ENCODE data around the gene STK11.

The STK11 gene

DNA sequence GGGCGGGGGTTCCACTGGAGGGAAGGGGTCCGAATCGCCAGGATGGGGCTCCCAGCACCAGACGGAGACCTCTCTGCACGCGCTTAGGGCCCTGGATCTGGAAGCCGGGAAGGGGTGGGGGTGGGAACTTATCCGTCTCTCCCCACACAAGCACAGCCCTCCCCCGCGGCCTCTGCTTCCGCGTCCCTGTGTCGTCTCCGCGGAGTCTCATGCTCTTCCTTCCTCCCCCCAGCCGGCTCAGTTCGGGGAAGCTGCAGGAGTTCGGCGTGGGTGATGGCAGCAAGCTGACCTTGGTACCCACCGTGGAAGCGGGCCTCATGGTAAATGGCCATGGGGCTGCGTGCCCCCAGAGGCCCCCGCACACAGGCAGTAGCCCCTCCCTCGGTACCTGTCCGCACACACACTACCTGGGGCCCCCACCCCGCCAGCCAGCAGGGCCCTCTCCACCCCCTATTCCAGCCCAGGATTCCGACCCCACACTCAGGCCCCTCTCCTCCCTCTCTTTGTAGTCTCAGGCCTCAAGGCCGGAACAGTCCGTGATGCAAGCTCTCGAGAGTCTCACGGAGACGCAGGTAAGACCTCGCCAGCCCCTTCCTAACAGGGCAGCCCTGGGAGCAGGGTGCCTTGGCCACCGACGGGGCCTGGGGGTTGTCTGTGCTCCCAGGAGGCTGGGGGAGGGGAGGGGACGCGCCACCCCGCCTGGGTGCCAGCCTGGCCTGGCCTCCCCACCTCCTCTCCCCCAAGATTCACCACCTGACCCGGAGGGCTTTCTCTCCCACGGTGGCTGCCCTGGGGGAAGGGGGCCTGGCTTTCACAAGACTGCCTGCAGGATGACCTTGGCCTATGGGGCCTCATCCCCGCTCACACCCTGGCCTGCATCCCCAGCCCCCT is 46.0 kb downstream of the STK11 start:
- peak; percentile 76 for DNase-seq

DNA sequence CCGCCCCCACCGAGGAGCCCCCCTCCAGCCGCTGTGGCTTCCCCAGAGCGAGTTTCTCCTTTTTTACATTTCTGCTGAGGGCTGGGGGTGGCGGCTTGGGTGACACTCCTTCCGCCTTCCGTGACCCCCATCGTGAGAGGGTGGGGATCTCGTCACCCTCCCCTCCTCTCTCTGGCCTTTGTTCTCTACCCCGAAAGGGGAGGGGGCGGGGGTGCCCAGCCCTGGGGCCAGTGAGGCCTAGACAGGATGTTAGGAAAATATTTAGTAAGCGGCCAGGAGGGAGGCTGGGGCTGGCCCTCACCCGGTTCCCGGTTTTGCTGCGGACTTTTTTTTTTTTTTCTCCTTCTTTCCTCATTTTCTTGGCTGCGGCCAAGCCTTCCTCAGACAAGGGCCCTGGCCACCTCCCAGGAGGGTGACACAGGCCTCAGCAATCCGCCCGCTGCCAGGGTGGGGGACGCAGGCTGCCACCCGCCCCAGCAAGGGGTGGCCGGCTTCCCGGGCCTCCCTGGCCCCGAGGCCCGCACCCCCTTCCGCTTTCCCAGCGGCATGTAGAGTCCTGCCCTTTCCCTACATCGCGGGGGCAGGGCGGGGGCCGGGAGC is 46.7 kb downstream of the STK11 start:
- DNase-seq: peak; percentile 65

DNA sequence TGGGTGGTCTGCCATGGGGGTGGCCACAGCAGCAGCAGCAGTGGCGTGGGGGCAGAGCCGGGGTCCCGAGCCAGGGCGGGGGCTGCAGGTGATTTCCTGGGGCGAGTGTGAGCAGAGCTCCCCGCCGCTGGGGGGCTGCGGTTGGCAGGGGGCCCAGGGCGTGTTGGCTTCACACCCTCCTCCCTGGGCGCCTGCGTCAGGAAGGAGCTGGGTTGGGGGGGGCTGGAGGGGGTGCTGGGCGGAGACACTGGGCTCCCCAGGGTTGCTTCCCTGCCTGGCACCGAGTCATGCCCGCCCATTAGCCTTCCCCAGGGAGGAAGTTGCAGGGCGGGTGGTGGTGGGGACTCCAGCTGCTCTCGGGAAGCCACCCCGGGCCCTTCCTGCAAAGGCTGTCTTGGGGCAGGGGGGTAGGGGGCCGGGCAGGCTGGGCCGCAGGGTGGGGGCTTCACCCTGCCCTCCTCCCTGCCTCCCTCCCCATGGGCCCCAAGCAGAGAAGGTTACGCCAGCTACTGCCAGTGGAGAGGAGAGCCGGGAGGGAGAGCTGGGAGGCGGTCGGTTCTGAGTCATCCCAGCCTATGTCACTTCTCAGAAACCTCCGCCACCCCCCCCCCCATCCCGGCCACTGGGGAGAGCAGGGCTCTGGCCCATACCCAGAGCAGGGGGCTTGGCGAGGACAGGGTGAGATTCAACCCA is 47.4 kb downstream of the STK11 start:
- peak; percentile 90 for DNase-seq

DNA sequence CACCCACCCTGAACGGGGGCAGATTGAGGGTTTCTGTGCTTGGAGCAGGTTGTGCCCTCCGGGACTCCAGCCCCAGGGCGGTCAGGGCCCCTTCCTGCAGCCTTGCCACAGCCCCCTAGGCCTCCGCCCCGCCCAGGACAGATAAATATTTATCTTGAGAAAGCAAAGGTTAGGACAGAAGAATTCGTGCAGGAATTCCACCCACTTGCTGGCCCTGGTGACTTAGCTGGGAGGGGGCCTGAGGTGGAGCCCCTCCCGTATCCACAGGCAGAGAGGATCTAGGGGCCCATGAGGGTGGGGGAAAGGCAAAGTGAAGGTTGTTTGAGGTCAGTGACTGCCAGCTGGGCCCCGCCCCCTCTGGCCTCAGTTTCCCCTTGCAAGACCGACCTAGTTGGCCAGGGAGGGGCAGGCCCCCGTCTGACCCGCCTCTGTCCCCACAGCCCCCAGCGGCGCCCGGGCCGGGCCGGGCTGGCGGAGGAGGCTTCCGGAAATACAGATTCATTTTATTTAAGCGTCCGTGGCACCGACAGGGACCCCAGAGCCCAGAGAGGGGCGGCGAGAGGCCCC is 48.0 kb downstream of the STK11 start:
- no peak for DNase-seq

DNA sequence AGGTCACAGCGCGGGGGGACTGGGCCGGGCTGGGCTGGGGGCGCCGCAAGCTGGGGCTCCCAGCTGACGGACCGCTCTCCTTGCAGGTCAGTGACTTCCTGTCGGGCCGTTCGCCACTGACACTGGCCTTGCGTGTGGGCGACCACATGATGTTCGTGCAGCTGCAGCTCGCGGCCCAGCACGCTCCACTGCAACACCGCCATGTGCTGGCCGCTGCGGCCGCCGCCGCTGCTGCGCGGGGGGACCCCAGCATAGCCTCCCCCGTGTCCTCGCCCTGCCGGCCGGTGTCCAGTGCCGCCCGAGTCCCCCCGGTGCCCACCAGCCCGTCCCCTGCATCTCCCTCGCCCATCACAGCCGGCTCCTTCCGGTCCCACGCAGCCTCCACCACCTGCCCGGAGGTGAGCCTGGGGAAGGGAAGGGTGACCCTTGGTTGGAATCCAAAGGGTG is 48.5 kb downstream of the STK11 start:
- no peak for DNase-seq

DNA sequence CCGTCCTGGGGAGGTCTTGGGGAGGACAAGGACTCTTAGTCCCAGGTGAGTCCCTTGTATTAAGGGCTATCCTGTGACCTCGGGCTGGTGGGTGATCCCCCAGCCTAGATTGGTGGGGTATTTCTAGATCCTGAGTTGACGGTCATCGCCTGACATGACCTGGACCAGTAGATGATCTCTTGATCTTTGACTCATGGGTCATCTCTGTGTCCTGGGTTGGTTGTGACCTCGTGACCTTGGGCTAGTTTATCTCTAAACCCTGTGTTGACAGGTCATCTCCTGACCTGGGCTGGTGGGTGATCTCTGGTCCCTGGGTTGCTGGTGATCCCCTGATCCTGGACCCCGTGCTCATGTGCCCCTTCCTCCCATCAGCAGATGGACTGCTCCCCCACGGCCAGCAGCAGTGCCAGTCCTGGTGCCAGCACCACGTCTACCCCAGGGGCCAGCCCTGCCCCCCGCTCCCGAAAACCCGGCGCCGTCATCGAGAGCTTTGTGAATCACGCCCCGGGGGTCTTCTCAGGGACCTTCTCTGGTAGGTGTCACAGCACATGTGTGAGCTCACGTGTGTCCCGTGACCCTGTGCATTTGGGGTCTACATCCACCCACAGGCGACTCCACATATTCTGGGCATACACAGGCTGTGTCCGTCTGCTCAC is 49.1 kb downstream of the STK11 start:
- no peak for DNase-seq

DNA sequence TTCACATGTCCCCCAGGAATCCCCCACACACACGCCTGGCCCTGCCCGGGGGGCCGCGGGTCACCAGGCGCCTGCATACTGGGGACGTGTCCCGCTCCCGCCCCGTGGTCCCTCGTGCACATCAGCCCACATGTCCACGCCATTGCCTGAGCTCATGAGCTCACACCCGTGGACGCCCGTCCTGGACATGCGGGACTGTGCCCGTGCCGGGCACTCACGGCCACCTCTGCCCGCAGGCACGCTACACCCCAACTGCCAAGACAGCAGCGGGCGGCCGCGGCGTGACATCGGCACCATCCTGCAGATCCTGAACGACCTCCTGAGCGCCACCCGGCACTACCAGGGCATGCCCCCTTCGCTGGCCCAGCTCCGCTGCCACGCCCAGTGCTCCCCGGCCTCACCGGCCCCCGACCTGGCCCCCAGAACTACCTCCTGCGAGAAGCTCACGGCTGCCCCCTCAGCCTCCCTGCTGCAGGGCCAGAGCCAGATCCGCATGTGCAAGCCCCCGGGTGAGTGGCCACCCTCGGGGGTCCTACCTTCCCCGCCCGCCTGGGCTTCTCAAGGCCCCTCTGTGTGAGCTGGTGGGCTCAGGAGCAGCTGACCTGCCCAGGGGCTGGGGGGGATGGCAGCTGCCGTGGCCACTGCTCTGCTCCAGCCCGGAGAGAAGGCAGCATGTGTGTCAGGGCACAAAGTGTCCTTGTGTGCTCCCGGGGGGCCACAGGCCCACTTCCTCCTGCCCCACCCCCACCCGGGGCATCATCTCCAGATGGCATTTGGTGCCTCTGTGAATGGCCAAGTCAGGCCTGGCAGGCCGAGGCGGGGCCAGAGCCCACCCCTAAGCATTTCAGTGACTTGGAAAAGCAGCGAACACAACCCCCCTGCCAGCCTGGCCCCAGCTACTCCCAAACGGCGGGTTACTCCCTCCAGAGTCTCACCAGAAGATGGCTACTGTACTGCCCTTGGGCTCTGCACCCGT is 49.9 kb downstream of the STK11 start:
- no peak for DNase-seq

DNA sequence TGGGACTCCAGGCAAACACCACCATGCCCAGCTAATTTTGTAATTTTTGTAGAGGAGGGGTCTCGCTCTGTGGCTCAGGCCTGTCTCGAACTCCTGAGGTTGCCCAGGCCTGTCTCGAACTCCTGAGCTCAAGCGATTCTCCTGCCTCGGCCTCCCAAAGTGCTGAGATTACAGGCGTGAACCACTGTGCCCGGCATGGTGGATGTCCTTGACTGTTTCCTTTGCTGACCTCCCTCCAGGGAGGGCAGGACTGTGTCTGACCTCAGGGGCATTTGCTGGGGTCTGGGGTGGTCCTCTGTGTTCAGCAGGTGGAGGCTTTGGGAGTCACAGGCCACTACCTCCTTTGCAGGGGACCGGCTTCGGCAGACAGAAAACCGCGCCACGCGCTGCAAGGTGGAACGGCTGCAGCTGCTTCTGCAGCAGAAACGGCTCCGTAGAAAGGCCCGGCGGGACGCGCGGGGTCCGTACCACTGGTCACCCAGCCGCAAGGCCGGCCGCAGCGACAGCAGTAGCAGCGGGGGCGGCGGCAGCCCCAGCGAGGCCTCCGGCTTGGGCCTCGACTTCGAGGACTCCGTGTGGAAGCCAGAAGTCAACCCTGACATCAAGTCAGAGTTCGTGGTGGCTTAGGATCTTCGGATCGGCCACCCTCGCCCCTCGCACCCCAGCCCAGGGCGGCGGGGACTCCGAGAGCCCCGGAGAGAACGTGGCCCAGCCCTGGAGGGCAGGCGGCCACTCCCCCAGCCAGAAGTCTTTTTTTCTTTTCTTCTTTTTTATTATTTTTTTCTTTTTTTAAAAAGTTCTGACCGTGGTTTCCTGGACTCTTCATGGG is 51.3 kb downstream of the STK11 start:
- no peak for DNase-seq

DNA sequence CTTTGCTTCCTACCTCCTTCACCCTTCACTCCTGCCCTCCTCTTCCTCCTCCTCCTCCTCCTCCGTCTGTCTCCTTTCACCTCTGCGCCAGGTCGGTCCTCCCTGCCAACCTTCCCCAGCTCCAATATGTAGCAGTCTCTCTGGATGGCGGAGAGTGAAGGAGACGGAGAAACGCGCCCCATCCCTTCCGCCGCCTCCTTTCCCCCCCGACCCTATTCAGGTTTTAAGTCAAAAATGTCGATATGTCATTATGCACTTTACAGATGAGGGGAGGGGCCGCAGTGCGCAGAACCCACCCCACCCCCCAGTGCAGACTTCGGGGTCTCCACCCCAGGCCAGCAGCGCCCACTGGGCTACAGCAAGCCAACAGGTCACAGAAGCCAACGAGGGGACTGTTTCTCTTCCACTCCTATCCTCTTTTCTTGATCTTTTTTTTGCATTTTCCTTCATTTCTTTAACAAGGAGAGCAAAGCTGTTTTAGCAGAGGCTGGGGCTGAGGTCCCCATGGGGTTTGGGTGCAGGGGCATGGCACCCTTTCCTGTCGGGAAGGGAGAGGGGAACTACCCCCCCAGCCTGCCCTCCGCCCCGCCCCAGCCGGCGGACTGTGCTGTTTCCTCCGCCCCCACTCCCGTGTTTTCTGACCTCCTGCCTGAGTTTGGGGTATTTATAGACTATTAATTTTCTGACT is 52.0 kb downstream of the STK11 start:
- DNase-seq: no peak

DNA sequence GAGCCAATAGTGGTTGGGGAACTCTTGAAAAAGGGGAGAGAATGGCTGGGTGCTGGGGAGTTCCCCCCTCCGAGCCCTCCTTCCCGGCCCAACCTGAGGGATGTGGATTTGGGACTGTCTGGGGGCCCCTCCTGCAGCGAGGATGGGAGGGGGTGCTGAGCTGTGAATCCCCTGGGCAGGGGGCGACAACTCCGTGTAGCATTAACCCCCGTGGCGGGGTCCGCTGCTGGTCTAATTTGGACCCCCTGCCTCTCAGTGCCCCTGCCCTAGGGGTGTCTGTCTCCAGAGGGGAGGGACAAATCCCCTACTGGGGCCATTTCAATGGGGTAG is 52.5 kb downstream of the STK11 start:
- DNase-seq: no peak

DNA sequence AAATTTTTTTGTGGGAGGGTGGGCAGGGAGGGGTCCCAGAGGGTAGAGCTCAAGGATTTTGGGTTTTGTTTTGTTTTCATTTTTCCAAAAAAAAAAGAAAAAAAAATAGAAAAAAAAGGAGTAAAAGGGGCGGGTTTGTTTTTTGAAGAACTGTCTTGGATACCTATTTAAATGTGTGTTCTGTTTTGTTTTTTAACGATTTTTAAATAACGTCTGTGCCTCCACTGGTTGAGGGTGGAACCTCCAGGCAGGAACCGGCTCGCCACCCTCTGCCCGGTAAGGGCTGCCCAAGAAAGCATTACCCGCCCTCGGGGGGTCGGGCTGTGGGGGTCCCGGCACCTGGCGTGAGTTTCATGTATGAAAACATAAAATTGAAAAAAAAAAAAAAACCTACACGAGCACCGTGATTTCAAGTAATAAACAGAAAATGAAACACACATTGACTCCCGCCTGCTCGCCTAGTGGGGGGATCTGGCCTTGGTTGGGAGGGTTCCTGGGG is 53.2 kb downstream of the STK11 start:
- no peak for DNase-seq

DNA sequence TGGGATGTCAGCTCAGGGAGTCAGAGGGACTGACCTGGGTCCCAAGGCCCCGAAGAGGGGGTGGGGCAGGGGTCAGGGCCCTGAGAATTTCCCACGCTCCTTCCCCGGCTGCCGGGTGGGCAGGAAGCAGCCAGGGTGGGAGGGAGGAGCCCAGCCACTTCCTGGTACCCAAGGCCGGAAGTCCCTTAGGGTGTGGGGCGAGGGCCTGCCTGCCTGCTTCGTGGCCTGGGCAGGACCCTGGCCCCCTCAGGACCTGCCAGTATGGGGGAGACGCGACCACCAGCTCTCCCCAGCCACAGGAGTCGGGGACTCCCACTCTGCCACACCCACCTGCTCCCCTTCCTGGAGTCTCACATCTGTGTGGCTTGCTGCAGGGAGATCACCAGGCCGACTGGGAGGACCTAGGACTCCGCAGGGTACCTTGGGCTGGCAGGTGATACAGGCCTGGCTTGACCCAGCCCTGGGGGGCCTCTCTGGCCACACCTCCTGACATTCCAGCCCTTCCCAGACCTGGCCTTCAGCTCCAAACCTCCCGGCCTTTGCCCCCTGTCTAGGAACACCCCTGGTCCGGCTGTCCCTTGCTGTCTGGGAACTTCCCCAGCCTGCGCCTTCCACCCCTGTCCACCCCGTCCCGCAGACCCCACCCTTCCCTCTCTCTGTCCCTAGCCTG is 53.8 kb downstream of the STK11 start:
- peak; percentile 63 for DNase-seq

DNA sequence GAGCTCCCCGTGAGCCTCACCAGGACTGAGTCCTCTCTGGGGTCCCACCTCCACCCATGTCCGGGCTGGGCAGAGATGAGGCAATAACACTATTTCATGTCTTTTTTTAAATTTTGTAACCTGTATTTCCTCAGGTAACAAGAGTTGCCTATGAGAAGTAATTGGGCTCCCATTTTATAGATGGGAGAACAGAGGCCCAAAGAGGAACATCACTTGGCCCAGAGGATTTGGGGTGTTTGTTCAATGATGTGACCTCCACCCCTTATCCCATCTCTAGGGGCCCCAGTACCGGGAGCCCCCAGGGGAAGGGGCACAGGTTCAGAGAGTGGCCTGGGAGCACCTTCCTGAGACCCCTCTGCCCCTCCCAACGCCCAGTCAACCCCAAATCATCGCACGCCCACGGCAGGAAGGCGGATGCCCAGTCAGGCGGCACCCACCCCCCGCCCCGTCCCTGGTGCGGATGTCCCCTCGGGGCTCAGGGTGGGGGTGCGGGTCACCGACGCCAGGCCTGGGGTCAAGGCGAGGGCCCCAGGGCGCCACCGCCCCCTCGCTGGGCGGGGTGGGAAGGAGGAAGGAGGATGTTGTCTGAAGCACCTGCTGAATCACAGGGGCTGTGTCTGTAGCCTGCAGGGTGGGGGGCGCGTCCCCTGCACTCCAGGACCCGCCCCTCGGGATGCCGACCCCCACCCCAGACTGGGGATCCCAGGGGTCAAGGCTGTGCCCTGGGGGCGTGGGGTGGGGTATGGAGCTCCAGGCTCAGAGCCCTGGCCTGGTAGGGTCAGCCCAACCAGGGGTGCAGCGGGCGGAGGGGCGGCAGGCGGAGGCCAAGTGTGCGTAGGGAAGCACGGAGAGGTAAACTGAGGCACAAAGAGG is 54.5 kb downstream of the STK11 start:
- no peak for DNase-seq

DNA sequence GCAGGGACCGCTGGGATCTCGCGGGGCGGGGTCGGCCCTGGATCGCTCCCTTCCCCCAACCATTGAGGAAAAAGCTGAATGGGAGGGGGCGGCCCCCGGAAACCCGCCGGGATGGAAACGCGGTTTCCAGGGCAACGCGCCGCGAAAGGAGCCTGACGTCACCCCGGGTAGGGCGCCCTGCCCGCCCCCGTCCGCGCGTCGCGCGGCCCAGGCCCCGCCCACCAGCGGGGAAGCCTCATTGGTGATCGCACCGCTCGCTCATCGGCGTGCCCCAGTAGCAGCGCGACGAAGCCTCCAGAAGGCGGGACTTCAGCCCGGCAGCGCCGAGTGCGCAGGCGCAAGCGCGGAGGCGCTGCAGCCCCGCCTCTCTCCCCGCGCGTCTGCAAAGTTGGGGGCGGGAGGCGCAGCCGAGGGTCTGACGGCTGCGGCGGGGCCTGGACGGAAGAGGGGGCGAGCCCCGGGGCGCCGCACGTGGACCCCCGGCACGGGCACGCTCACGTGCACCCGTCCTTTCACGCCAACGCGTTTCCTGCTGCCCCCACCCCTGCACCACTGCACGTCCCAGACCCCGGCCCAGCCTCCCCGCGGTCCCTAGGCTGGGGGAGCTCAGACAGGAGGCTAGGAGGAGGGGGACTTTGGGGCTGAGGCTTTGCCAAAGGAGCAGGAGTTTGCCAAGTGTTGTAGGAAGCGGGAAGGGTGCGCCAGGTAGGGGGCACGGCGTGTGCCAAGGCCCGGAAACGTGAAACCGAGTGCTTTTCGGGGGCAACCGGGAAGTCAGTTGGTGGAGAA is 55.4 kb downstream of the STK11 start:
- peak; percentile 94 for DNase-seq

DNA sequence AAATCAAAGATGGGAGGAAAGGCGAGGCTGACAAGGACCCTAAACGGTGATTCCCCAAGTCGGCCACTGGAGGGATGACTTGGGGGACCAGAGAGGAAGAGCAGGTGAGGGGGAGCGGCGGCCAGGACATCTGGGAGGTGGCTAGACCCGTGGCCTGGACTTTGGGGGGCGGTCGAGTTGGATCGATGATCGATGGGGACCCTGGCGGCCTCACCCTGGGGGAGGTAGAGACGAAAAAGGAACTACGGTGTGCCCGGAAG is 55.9 kb downstream of the STK11 start:
- peak; percentile 54 for DNase-seq

DNA sequence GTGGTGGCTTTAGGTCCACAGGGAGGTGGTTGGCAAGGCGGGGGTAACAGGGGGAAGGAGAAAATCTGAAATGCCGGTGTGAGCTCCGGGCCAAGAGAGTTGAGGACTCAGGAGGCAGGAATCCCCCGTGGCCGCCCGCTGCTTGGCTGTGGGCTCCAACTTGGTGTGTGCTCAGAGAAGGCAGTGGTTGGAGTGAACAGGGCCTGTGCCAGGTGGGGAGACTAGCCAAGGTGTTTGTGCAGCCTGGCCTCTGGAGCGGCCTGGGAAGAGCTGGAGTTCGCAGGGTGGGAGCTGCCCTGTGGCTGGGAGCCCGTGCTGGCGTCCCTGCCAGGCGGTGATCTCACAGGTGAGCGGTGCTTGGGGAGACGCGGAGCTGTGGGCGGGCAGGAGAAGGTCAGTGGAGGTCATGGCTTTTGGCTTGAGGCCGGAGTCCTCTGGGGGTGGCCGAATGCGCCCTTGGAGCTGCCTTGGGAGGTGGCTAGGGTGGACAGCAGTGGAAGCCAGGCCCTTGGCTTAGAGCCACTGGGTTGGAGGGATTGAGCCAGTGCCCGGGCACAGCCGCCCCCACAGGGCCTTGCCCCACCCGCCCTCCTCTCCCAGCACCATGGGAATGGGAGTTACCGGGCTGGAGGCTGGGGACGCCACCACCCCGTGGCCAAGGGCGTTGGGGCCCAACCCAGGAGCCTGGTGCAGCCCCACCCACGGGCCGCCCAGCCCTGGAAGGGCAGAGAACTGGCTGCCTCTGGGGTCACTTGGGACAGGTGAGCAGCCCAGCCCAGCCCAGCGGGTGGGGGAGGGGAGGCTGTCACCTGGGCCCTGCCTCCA is 56.4 kb downstream of the STK11 start:
- peak; percentile 70 for DNase-seq

DNA sequence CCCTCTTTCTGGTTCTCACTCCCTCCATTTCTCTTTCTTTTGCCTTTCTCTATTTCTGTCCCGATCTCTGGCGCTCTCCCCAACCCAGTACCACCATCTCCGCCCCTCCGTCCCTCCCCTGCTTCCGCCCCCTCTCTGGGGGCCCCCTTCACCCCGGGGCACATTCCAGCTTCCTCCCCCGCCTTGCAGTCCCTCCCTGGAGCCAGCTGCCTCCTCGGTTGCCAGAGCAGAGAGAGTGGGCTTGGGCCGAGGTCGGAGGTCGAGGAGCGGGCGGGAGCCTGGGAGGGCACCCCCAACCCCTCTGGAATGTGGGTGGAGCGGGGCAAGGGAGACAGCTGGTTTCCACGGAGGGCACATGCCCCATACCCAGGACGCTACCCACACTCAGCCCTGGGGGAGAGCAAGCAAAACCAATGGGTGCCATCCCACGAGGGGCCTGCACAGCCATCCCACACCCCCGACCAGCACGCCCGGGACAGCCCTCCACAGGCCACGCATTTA is 57.1 kb downstream of the STK11 start:
- no peak for DNase-seq

Data from hematopoietic multipotent progenitor cell treated with erythropoietin and hydrocortisone succinate and interleukin-3 and kit ligand, for 8 days (in vitro differentiated cells).